Upper lobe of left lung (tissue), 4 donors: ENCODE results near the gene GASK1A.

Source experiments
- EP300 ChIP-seq, 4 donors: sonication (generic); formaldehyde crosslinking; IDR thresholded peaks; one replicate each; pipeline ENCODE4 v1.5.1; 2017; ENCODE audit warnings: antibody characterized with exemption in 4 of 4, control low read depth in 2 of 4
- POLR2A ChIP-seq, 4 donors: fragments of 450-650 bp; IDR thresholded peaks; one replicate each; pipeline ENCODE4 v1.5.1; 2016 to 2017; ENCODE audit warnings: antibody characterized with exemption in 4 of 4, mild to moderate bottlenecking in 2 of 4
- POLR2AphosphoS5 ChIP-seq, 2 donors: sonication (generic); formaldehyde crosslinking; IDR thresholded peaks; one replicate each; pipeline ENCODE4 v1.5.1; 2017; ENCODE audit warnings: antibody characterized with exemption in 2 of 2
- TF ChIP-seq, protein P1 (sequence below), 6 experiments: fragments of 450-650 bp in 4 of 6; fragments of 200-600 bp in 2 of 6; sonication (generic) in 2 of 6; IDR thresholded peaks; one replicate each; pipeline ENCODE4 v1.5.1; 2016 to 2019; ENCODE audit warnings: antibody characterized with exemption in 6 of 6

DNA sequence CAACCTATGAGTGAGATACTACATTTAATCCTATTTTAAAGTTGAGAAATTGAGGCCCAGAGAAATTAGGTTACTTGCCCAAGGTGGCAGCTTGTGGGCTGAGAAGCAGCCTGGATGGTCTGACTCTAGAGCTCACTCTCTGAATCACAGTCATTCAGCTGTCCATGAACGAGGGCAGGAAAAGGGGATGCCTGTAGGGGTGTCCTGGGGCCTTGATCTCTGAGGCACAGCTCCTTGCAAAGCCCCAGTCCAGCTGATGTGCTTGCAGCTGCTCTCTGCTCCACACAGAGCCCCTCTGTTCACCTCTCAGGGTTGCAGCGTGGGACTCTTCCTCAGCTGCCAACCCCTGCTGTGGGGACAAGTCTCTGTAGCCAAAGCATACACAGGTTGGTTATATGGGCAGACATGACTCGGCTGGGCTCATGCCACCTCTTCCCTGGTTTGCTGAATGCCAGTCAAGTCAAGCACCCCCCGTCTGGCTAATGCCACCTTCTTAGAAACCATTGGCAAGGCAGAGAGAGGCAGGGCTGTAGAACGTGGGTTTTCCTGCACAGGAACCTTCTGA is 56.8 kb downstream of the GASK1A start:
- TF ChIP-seq, protein P1, sequence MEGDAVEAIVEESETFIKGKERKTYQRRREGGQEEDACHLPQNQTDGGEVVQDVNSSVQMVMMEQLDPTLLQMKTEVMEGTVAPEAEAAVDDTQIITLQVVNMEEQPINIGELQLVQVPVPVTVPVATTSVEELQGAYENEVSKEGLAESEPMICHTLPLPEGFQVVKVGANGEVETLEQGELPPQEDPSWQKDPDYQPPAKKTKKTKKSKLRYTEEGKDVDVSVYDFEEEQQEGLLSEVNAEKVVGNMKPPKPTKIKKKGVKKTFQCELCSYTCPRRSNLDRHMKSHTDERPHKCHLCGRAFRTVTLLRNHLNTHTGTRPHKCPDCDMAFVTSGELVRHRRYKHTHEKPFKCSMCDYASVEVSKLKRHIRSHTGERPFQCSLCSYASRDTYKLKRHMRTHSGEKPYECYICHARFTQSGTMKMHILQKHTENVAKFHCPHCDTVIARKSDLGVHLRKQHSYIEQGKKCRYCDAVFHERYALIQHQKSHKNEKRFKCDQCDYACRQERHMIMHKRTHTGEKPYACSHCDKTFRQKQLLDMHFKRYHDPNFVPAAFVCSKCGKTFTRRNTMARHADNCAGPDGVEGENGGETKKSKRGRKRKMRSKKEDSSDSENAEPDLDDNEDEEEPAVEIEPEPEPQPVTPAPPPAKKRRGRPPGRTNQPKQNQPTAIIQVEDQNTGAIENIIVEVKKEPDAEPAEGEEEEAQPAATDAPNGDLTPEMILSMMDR (IDR thresholded peaks at IDR 0.05): no peak
- TF ChIP-seq POLR2A (IDR thresholded peaks at IDR 0.05) (no peak), EP300 (IDR thresholded peaks at IDR 0.05) (no peak), POLR2AphosphoS5 (IDR thresholded peaks at IDR 0.05) (no peak)
